HG03575 (cell line): ENCODE measurements around the gene C19orf25.
"Not testable (repeated sequence)": the region's sequence is repeated elsewhere in the genome, so short reads cannot be mapped to it uniquely, and the experiment has no call there.

Experiments
- ATAC-seq: cut with Tn5 transposase; IDR thresholded peaks from one replicate; pipeline ENCODE4 v1.9.1; 2021; ENCODE audit not compliant: unreplicated experiment, insufficient number of reproducible peaks, low FRiP score; ENCODE audit errors: extremely low read depth

The C19orf25 gene

GRCh38 chr19:1478934-1479707 lies at the start of gene C19orf25:
TSS of gene C19orf25 (minus strand) at chr19:1479215. CDS start at chr19:1478903, 312 bp downstream.
- no peak for ATAC-seq

GRCh38 chr19:1527650-1528309 lies 48.8 kb upstream of the C19orf25 start:
- no peak for ATAC-seq

- no peak for ATAC-seq
These were observed 48.1 kb upstream of the C19orf25 start for GRCh38 chr19:1526979-1527649.

GRCh38 chr19:1526066-1526778 lies 47.2 kb upstream of the C19orf25 start:
- no peak for ATAC-seq

GRCh38 chr19:1525343-1525742 lies 46.3 kb upstream of the C19orf25 start:
- ATAC-seq: no peak

GRCh38 chr19:1524972-1525325 lies 45.9 kb upstream of the C19orf25 start:
- no peak for ATAC-seq

GRCh38 chr19:1524287-1524971 lies 45.4 kb upstream of the C19orf25 start:
- no peak for ATAC-seq

GRCh38 chr19:1523412-1524286 lies 44.6 kb upstream of the C19orf25 start, which contains the start of gene PLK5:
TSS of gene PLK5 (plus strand) at chr19:1524077. CDS start at chr19:1526997, 2,920 bp downstream.
- no peak for ATAC-seq

- ATAC-seq: no peak
These were observed 43.8 kb upstream of the C19orf25 start for GRCh38 chr19:1522838-1523237.

GRCh38 chr19:1522061-1522460 lies 43.0 kb upstream of the C19orf25 start:
- no peak for ATAC-seq

- no peak for ATAC-seq
These were observed 42.6 kb upstream of the C19orf25 start for GRCh38 chr19:1521636-1522035.

- ATAC-seq: no peak
These were observed 41.3 kb upstream of the C19orf25 start for GRCh38 chr19:1520203-1520780.

- ATAC-seq: not testable (repeated sequence)
These were observed 40.8 kb upstream of the C19orf25 start for GRCh38 chr19:1519802-1520201.

GRCh38 chr19:1518471-1518870 lies 39.5 kb upstream of the C19orf25 start:
- no peak for ATAC-seq

GRCh38 chr19:1516395-1516753 lies 37.4 kb upstream of the C19orf25 start:
- ATAC-seq: no peak

- no peak for ATAC-seq
These were observed 36.1 kb upstream of the C19orf25 start for GRCh38 chr19:1514986-1515721.

- no peak for ATAC-seq
These were observed 35.3 kb upstream of the C19orf25 start for GRCh38 chr19:1514295-1514661.
